Peyer's patch (tissue), 4 donors: ENCODE results near the gene CARNS1.

Experiments
- POLR2A ChIP-seq, 2 donors: fragments of 450-650 bp; IDR thresholded peaks; one replicate each; pipeline ENCODE4 v1.5.1; 2017; ENCODE audit warnings: antibody characterized with exemption in 2 of 2, mild to moderate bottlenecking in 2 of 2, moderate library complexity in 2 of 2
- TF ChIP-seq, protein P1 (sequence below), 6 experiments: fragments of 450-650 bp in 4 of 6; fragments of 200-600 bp in 2 of 6; sonication (generic) in 1 of 6; IDR thresholded peaks; one replicate each; pipeline ENCODE4 v1.5.1; 2017 to 2019; ENCODE audit warnings: antibody characterized with exemption in 6 of 6, mild to moderate bottlenecking in 3 of 6, moderate library complexity in 1 of 6

DNA sequence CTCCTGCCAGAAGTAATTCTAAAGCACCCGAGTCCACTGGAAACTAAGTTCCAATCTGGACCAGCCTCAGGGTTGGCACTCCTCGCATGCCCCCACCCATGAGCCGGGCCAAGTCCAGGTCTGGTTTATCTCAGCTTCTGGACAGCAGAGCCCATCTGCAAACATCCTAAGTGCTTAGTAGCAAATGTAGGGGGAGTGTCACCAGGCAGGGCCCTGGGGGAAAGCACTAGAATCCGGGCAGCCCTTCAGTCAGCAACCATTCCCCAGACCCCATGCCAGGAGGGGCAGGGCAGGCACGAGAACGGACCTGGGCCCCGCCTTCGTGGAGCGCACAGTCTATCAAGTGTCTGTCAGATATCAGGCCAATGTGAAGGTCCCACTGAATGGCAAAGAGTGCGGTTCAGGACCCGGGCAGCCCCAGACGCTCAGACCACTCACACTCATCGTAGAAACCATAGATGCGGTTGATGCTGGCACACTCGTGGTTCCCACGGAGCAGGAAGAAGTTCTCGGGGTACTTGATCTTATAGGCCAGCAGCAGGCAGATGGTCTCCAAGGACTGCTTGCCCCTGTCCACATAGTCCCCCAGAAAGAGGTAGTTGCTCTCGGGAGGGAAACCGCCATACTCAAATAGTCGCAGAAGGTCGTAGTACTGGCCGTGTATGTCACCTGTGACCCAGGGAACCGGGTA is 15.1 kb upstream of the CARNS1 start:
- TF ChIP-seq, protein P1, sequence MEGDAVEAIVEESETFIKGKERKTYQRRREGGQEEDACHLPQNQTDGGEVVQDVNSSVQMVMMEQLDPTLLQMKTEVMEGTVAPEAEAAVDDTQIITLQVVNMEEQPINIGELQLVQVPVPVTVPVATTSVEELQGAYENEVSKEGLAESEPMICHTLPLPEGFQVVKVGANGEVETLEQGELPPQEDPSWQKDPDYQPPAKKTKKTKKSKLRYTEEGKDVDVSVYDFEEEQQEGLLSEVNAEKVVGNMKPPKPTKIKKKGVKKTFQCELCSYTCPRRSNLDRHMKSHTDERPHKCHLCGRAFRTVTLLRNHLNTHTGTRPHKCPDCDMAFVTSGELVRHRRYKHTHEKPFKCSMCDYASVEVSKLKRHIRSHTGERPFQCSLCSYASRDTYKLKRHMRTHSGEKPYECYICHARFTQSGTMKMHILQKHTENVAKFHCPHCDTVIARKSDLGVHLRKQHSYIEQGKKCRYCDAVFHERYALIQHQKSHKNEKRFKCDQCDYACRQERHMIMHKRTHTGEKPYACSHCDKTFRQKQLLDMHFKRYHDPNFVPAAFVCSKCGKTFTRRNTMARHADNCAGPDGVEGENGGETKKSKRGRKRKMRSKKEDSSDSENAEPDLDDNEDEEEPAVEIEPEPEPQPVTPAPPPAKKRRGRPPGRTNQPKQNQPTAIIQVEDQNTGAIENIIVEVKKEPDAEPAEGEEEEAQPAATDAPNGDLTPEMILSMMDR (IDR thresholded peaks at IDR 0.05) = no peak
- no peak for TF ChIP-seq POLR2A (IDR thresholded peaks at IDR 0.05)
